Heart right ventricle (tissue), 16 donors: ENCODE results near the gene COL12A1. TPM values are rescaled to one million over a fixed set of nuclear protein-coding genes. Genes with fewer than 3 reads are reported as not detected.

Experiments
- ATAC-seq, 8 donors: fragments of 200-7000 bp; cut with Tn5 transposase; one replicate each; pipeline ENCODE4 v1.9.1; 2020; ENCODE audit warnings: mild to moderate bottlenecking in 8 of 8, moderate library complexity in 8 of 8, moderate number of reproducible peaks in 1 of 8
- DNase-seq, 2 donors: peaks; one replicate each; pipeline ENCODE4 v3.0.0-alpha.2; 2020
- H3K27ac ChIP-seq, 10 donors: fragments of 200-600 bp; sonication (generic) in 2 of 10; one replicate each; pipeline versions ENCODE4 v1.5.0 to v1.8.0; 2020 to 2022; ENCODE audit warnings: mild to moderate bottlenecking in 3 of 10
- H3K27me3 ChIP-seq, 7 donors: fragments of 200-600 bp; one replicate each; pipeline ENCODE4 v1.8.0; 2021 to 2022; ENCODE audit warnings: mild to moderate bottlenecking in 2 of 7
- H3K36me3 ChIP-seq, 9 donors: fragments of 200-600 bp; sonication (generic) in 1 of 9; one replicate each; pipeline versions ENCODE4 v1.5.0 to v1.8.0; 2020 to 2022; ENCODE audit warnings: mild to moderate bottlenecking in 2 of 9
- H3K4me1 ChIP-seq, 9 donors: fragments of 200-600 bp; sonication (generic) in 1 of 9; one replicate each; pipeline versions ENCODE4 v1.5.0 to v1.8.0; 2020 to 2022; ENCODE audit warnings: mild to moderate bottlenecking in 4 of 9
- H3K4me3 ChIP-seq, 10 donors: fragments of 200-600 bp; sonication (generic) in 2 of 10; one replicate each; pipeline versions ENCODE4 v1.5.0 to v1.8.0; 2020 to 2022; ENCODE audit warnings: mild to moderate bottlenecking in 7 of 10, moderate library complexity in 2 of 10
- H3K9me3 ChIP-seq, 11 donors: fragments of 200-600 bp in 10 of 11; sonication (generic) in 2 of 11; one replicate each; pipeline versions ENCODE4 v1.5.0 to v1.8.0; 2013 to 2022; ENCODE audit warnings: mild to moderate bottlenecking in 2 of 11, control low read depth in 1 of 11, moderate library complexity in 1 of 11
- CTCF ChIP-seq, 9 donors: fragments of 200-600 bp; sonication (generic) in 2 of 9; IDR thresholded peaks; one replicate each; pipeline versions ENCODE4 v1.5.0 to v1.8.0; 2021 to 2022; ENCODE audit warnings: antibody characterized with exemption in 9 of 9, mild to moderate bottlenecking in 5 of 9, moderate library complexity in 1 of 9
- WGBS, 2 donors: extraction: QIAGEN DNeasy Blood & Tissue Kit; methylation state at CpG; one replicate each; pipeline ENCODE4 v1.1.7; 2013; ENCODE audit warnings: inconsistent platforms in 1 of 2; 5-methylcytosine and 5-hydroxymethylcytosine counted together
- intact Hi-C, 10 donors: fragments of 100-400 bp; cut with DNase I; formaldehyde crosslinking; loops; one replicate each; pipeline versions ENCODE4 v1.11.1 to v1.14.2; 2022
- polyA plus RNA-seq, 2 donors: library from polyadenylated mRNA; stranded (reverse); fragments of 200-250 nt; gene quantifications; one replicate each; pipeline ENCODE4 v1.2.3, GENCODE V29; 2013
- total RNA-seq, 10 donors: library from RNA; stranded (reverse); fragmentation: NEBNext Ultra II Directional in 3 of 10; extraction: Animal tissue kit (Norgen Biotek cat#: 25700) in 3 of 10; gene quantifications; one replicate each; pipeline versions ENCODE4 v1.2.1 to v1.2.4, GENCODE V29; 2021 to 2023
- donor health status: Arrhythmogenic right ventricular cardiomyopathy.
- donor health status: ischemic (EF 13 %, LVEDD 7.1; RV severe dilation, severe dysfunction).
- donor health status: healthy with polysubstance abuse.
- donor health status: DM: no; HTN: yes; CAD: no.
- donor health status: DM: no; HTN: no; CAD: no.
- donor health status: ischemic (EF 25% LVEDD 6.9; RV normal size, moderate dysfunction).
- donor health status: ischemic (EF 25% LVEDD 5.7; RV mildly dilated, moderate dysfunction).
- donor health status: healthy.
- donor health status: DM: yes; HTN: yes; CAD: no.
- donor health status: Ischemic cardiomyopathy.
- donor health status: ischemic (EF 35%, LVEDD 5.7; RV mildly dilated, moderate dysfunction).
- donor health status: nonischemic (EF 11% LVEDD 7.7; RV severe dilation, severe dysfunction).
- donor health status: DM: yes; HTN: yes; CAD: no.
- donor health status: PGD.
- donor health status: ischemic (EF 29% LVEDD 5.4; RV normal size, mild dysfunction).
- donor health status: nonischemic (EF 23%, LVEDD 6.1; RV moderate dilation, normal function).

COL12A1 gene
- total and polyA plus RNA-seq, 12 donors = 5.7 to 27.0 (median 16.1) TPM

GRCh38 chr6:75084872-75085381, 120.9 kb downstream of the COL12A1 start:
- intact Hi-C loops = no loop called here
- Histone ChIP-seq H3K9me3 (no peaks in the 10 kb centered on the region), H3K36me3 (peaks cover 0 to 36% (median 5%) of the 10 kb centered on the region in 9 donors), H3K4me3 (peak overlapping the region in 5 of 10 donors; percentile 2 to 43 (median 40)), H3K27me3 (peaks cover 0 to 16% (median 0%) of the 10 kb centered on the region in 7 donors), H3K4me1 (no peaks in the 10 kb centered on the region), H3K27ac (no peak overlapping the region)
- DNase-seq (peak; percentile 7 to 13), ATAC-seq (peak in 3 of 8 donors; percentile 25 to 81 (median 48))
- 25 to 32% methylated on average over 33 of the region's 33 CpGs for WGBS, 2 donors
- no peak for TF ChIP-seq CTCF (IDR thresholded peaks at IDR 0.05)

- no peak for DNase-seq
Observed at GRCh38 chr6:75084018-75084417, 121.8 kb downstream of the COL12A1 start.

GRCh38 chr6:75081921-75082320, 123.9 kb downstream of the COL12A1 start:
- DNase-seq = no peak
- no peak overlapping the region for H3K27ac ChIP-seq
- H3K4me3 ChIP-seq = no peak overlapping the region
- peaks cover 0 to 16% (median 0%) of the 10 kb centered on the region in 7 donors for H3K27me3 ChIP-seq
- no peak for ATAC-seq
- no peaks in the 10 kb centered on the region for H3K4me1 ChIP-seq
- H3K9me3 ChIP-seq = no peaks in the 10 kb centered on the region
- intact Hi-C loops = no loop called here
- no peak for TF ChIP-seq CTCF (IDR thresholded peaks at IDR 0.05)
- H3K36me3 ChIP-seq = peaks cover 0 to 25% (median 4%) of the 10 kb centered on the region in 9 donors

More at GRCh38 chr6:75084018-75084417, 121.8 kb downstream of the COL12A1 start:
- Histone ChIP-seq H3K27ac (no peak overlapping the region), H3K9me3 (no peaks in the 10 kb centered on the region), H3K4me3 (no peak overlapping the region), H3K4me1 (no peaks in the 10 kb centered on the region), H3K27me3 (peaks cover 0 to 16% (median 0%) of the 10 kb centered on the region in 7 donors), H3K36me3 (peaks cover 0 to 32% (median 5%) of the 10 kb centered on the region in 9 donors)
- intact Hi-C loops = no loop called here
- ATAC-seq = no peak
- no peak for TF ChIP-seq CTCF (IDR thresholded peaks at IDR 0.05)
- 79 to 83% methylated on average over 4 of the region's 4 CpGs for WGBS, 2 donors

GRCh38 chr6:75081047-75081446, 124.8 kb downstream of the COL12A1 start:
- intact Hi-C loops = no loop called here
- peaks cover 0 to 23% (median under 1%) of the 10 kb centered on the region in 9 donors for H3K36me3 ChIP-seq
- H3K4me1 ChIP-seq = no peaks in the 10 kb centered on the region
- H3K27me3 ChIP-seq = peaks cover 0 to 16% (median 0%) of the 10 kb centered on the region in 7 donors
- DNase-seq = no peak
- no peak overlapping the region for H3K27ac ChIP-seq
- TF ChIP-seq CTCF (IDR thresholded peaks at IDR 0.05) = no peak
- 91 to 95% methylated on average over 2 of the region's 2 CpGs for WGBS, 2 donors
- no peaks in the 10 kb centered on the region for H3K9me3 ChIP-seq
- H3K4me3 ChIP-seq = no peak overlapping the region
- no peak for ATAC-seq
